ENCODE results near the gene CELF2. TPM values are rescaled to one million over a fixed set of nuclear protein-coding genes. Genes with fewer than 3 reads are reported as not detected.
A peak's percentile ranks its signal among the peaks of the same experiment; 100 is the strongest.

Gene CELF2
- total and polyA plus RNA-seq, 2 of the 4 experiments (the other 2 are of a cell fraction), result 3.5 to 6.6 TPM

DNA sequence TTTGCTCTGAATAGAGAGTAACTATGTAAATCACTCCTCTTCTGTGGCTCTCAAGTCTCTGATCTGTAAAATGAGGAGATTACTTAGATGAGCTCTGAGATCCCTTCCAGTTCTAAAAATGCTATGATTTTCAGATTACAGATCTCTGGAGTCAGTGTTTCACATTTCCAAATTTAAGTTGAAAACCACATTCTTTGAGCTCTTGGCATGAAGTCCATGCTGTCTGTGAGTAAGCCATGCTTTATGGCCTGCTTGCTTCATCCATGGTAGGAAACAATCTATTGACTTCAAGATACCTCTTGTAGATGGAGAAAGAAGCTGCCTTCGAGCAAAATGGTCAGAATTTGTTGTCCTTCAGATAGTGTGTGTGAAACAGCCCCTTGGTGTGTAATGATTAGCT is 64.9 kb downstream of the CELF2 start:
- no peak overlapping the region for H2BK120ac ChIP-seq (ENCODE audit: low read depth, low read length)
- H3K4me3 ChIP-seq (ENCODE audit: insufficient read depth, low read depth, low read length), result no peak overlapping the region
- no peak overlapping the region for H4K91ac ChIP-seq (ENCODE audit: insufficient read depth, low read depth, low read length)
- H3K27me3 ChIP-seq (ENCODE audit: control insufficient read depth, insufficient read depth, low read length), result no peaks in the 10 kb centered on the region
- in situ Hi-C loops (cut with MboI; ENCODE audit: low sequenced_read_pairs), result no loop called here
- H3K79me1 ChIP-seq (ENCODE audit: low read depth in 1 of 2, low read length in 2 of 2), result no peaks in the 10 kb centered on the region
- WGBS, 2 experiments (ENCODE audit: extremely low coverage in 2 of 2, insufficient read length in 1 of 2), result no CpG with 5 or more reads among the region's 1 CpG
- CTCF ChIA-PET, result no interaction called here
- H3K9me1 ChIP-seq (ENCODE audit: insufficient read depth, low read length), result no peaks in the 10 kb centered on the region
- H3K23ac ChIP-seq (ENCODE audit: low read depth, low read length), result no peak overlapping the region
- no peak for TF ChIP-seq RAD21 (IDR thresholded peaks at IDR 0.05; ENCODE audit: low read length)
- no peak for TF ChIP-seq POLR2A (IDR thresholded peaks at IDR 0.05; ENCODE audit: low read depth, low read length)
- no peak for TF ChIP-seq MAFK (IDR thresholded peaks at IDR 0.05; ENCODE audit: low read depth, low read length)
- intact Hi-C loops (cut with micrococcal nuclease), result no loop called here
- H2AK5ac ChIP-seq (ENCODE audit: low read depth, low read length), result no peak overlapping the region
- BruUV-seq (replicated peaks), result no TSS peak
- H3K4ac ChIP-seq (ENCODE audit: low read depth, low read length), result no peak overlapping the region
- no peak overlapping the region for H3K4me2 ChIP-seq (ENCODE audit: low read depth, low read length)
- no peak overlapping the region for H3K56ac ChIP-seq (ENCODE audit: extremely low read depth, insufficient read depth, low read length)
- ATAC-seq (ENCODE audit: low read depth) (no peak; the same call in 1 of the 2 replicates), DNase-seq (peak; percentile 1)
- no peak overlapping the region for H2AFZ ChIP-seq (replicated peaks; ENCODE audit: low read length, poor library complexity)
- no peak overlapping the region for H3K18ac ChIP-seq (ENCODE audit: low read depth, low read length)
- H3K9me3 ChIP-seq (ENCODE audit: control insufficient read depth, insufficient read depth, low read length), result no peaks in the 10 kb centered on the region
- no peak overlapping the region for H2BK15ac ChIP-seq (ENCODE audit: low read depth, low read length)
- H3K9ac ChIP-seq (ENCODE audit: low read depth, low read length), result no peak overlapping the region
- no peak overlapping the region for H2BK20ac ChIP-seq (ENCODE audit: low read depth, low read length)
- no peaks in the 10 kb centered on the region for H4K20me1 ChIP-seq (ENCODE audit: insufficient read depth, low read length)
- H3K14ac ChIP-seq (replicated peaks; ENCODE audit: low read depth, low read length), result no peak overlapping the region
- no peak overlapping the region for H3K27ac ChIP-seq (ENCODE audit: insufficient read depth, low read length)
- dilution Hi-C loops (cut with HindIII; ENCODE audit: low sequenced_read_pairs, unreplicated experiment), result no loop called here
- no peaks in the 10 kb centered on the region for H3K36me3 ChIP-seq (ENCODE audit: control insufficient read depth, insufficient read depth, low read length)
- POLR2A ChIA-PET (ENCODE audit: unreplicated experiment), result no interaction called here
- H2BK5ac ChIP-seq (ENCODE audit: low read depth, low read length, poor library complexity, severe bottlenecking), result no peak overlapping the region
- no peak overlapping the region for H4K8ac ChIP-seq (ENCODE audit: low read depth in 2 of 2, low read length in 2 of 2)
- no peak overlapping the region for H4K5ac ChIP-seq (ENCODE audit: low read depth, low read length)
- H3K4me1 ChIP-seq (ENCODE audit: control insufficient read depth, insufficient read depth, low read length), result no peaks in the 10 kb centered on the region
- H2AK9ac ChIP-seq (replicated peaks; ENCODE audit: low read depth, low read length, poor library complexity), result no peak overlapping the region
